ENCODE measurements around the gene MAP3K20. TPM values are rescaled to one million over a fixed set of nuclear protein-coding genes. Genes with fewer than 3 reads are reported as not detected.

Gene MAP3K20
- total and polyA plus RNA-seq, 2 of the 4 experiments (the other 2 are of a cell fraction) = 27.5 to 84.4 TPM

GRCh38 chr2:173202570-173202969, 126.9 kb downstream of the MAP3K20 start:
- Histone ChIP-seq H3K56ac (ENCODE audit: extremely low read depth, insufficient read depth, low read length) (no peak overlapping the region), H2AFZ (replicated peaks; ENCODE audit: low read length, poor library complexity) (no peak overlapping the region), H3K27me3 (ENCODE audit: control insufficient read depth, insufficient read depth, low read length) (no peaks in the 10 kb centered on the region), H3K4ac (ENCODE audit: low read depth, low read length) (no peak overlapping the region), H3K9me1 (ENCODE audit: insufficient read depth, low read length) (peaks cover 3% of the 10 kb centered on the region; the same call in 1 of the 2 replicates), H3K4me2 (ENCODE audit: low read depth, low read length) (no peak overlapping the region), H3K18ac (ENCODE audit: low read depth, low read length) (no peak overlapping the region), H3K27ac (ENCODE audit: insufficient read depth, low read length) (no peak overlapping the region), H4K5ac (ENCODE audit: low read depth, low read length) (no peak overlapping the region), H3K9ac (ENCODE audit: low read depth, low read length) (no peak overlapping the region), H4K91ac (ENCODE audit: insufficient read depth, low read depth, low read length) (no peak overlapping the region), H3K9me3 (ENCODE audit: control insufficient read depth, insufficient read depth, low read length) (no peaks in the 10 kb centered on the region), H3K23ac (ENCODE audit: low read depth, low read length) (no peak overlapping the region), H2BK20ac (ENCODE audit: low read depth, low read length) (no peak overlapping the region), H2BK120ac (ENCODE audit: low read depth, low read length) (no peak overlapping the region), H2BK5ac (ENCODE audit: low read depth, low read length, poor library complexity, severe bottlenecking) (no peak overlapping the region), H3K4me3 (ENCODE audit: insufficient read depth, low read depth, low read length) (no peak overlapping the region), H3K4me1 (ENCODE audit: control insufficient read depth, insufficient read depth, low read length) (no peaks in the 10 kb centered on the region), H3K14ac (replicated peaks; ENCODE audit: low read depth, low read length) (no peak overlapping the region), H4K20me1 (ENCODE audit: insufficient read depth, low read length) (no peaks in the 10 kb centered on the region), H3K36me3 (ENCODE audit: control insufficient read depth, insufficient read depth, low read length) (peaks cover 17% of the 10 kb centered on the region), H2AK9ac (replicated peaks; ENCODE audit: low read depth, low read length, poor library complexity) (no peak overlapping the region), H2AK5ac (ENCODE audit: low read depth, low read length) (no peak overlapping the region), H3K79me1 (ENCODE audit: low read depth in 1 of 2, low read length in 2 of 2) (peaks cover 6 to 7% of the 10 kb centered on the region in 2 experiments; a peak in 3 of 4 replicates), H4K8ac (ENCODE audit: low read depth in 2 of 2, low read length in 2 of 2) (no peak overlapping the region), H2BK15ac (ENCODE audit: low read depth, low read length) (no peak overlapping the region)
- WGBS, 2 experiments (ENCODE audit: extremely low coverage in 2 of 2, insufficient read length in 1 of 2) = 100% methylated on average over 1 of the region's 2 CpGs; no CpG with 5 or more reads in 1 of the 2 experiments
- dilution Hi-C loops (cut with HindIII; ENCODE audit: low sequenced_read_pairs, unreplicated experiment) = no loop called here
- ChIA-PET POLR2A (ENCODE audit: unreplicated experiment) (no interaction called here), CTCF (no interaction called here)
- in situ Hi-C loops (cut with MboI; ENCODE audit: low sequenced_read_pairs) = no loop called here
- intact Hi-C loops (cut with micrococcal nuclease) = loop anchor here (5.0 kb wide), 1 partner anchor 35 kb away; no protein-coding TSS in a partner anchor
- no TSS peak for BruUV-seq (replicated peaks)
- DNase-seq = no peak
- ATAC-seq (ENCODE audit: low read depth) = no peak
- TF ChIP-seq RAD21 (IDR thresholded peaks at IDR 0.05; ENCODE audit: low read length) (no peak), FOS (IDR thresholded peaks at IDR 0.05; ENCODE audit: low read depth, low read length) (no peak), CHD1 (IDR thresholded peaks at IDR 0.05; ENCODE audit: low read depth, low read length) (no peak), RFX5 (IDR thresholded peaks at IDR 0.05; ENCODE audit: low read depth, low read length) (no peak), MAFK (IDR thresholded peaks at IDR 0.05; ENCODE audit: low read depth, low read length) (no peak), CEBPB (IDR thresholded peaks at IDR 0.05; ENCODE audit: low read depth, low read length) (no peak), BHLHE40 (IDR thresholded peaks at IDR 0.05; ENCODE audit: low read depth, low read length) (no peak), RCOR1 (IDR thresholded peaks at IDR 0.05; ENCODE audit: insufficient replicate concordance, low read length) (no peak)
- TF ChIP-seq, protein P1, sequence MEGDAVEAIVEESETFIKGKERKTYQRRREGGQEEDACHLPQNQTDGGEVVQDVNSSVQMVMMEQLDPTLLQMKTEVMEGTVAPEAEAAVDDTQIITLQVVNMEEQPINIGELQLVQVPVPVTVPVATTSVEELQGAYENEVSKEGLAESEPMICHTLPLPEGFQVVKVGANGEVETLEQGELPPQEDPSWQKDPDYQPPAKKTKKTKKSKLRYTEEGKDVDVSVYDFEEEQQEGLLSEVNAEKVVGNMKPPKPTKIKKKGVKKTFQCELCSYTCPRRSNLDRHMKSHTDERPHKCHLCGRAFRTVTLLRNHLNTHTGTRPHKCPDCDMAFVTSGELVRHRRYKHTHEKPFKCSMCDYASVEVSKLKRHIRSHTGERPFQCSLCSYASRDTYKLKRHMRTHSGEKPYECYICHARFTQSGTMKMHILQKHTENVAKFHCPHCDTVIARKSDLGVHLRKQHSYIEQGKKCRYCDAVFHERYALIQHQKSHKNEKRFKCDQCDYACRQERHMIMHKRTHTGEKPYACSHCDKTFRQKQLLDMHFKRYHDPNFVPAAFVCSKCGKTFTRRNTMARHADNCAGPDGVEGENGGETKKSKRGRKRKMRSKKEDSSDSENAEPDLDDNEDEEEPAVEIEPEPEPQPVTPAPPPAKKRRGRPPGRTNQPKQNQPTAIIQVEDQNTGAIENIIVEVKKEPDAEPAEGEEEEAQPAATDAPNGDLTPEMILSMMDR (conservative IDR thresholded peaks at IDR 0.05; ENCODE audit: low read depth, low read length) = no peak
- TF ChIP-seq, protein P2, sequence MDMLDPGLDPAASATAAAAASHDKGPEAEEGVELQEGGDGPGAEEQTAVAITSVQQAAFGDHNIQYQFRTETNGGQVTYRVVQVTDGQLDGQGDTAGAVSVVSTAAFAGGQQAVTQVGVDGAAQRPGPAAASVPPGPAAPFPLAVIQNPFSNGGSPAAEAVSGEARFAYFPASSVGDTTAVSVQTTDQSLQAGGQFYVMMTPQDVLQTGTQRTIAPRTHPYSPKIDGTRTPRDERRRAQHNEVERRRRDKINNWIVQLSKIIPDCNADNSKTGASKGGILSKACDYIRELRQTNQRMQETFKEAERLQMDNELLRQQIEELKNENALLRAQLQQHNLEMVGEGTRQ (IDR thresholded peaks at IDR 0.05; ENCODE audit: low read depth, low read length) = no peak
